Occipital lobe (tissue), 2 donors: Measurements from ENCODE around the gene KCTD6. TPM values are rescaled to one million over a fixed set of nuclear protein-coding genes. Genes with fewer than 3 reads are reported as not detected.
"Not testable (repeated sequence)": the region's sequence is repeated elsewhere in the genome, so short reads cannot be mapped to it uniquely, and the experiment has no call there.

Experiments
- DNase-seq: peaks from one replicate; lab custom pipeline; 2025; lab: John Stamatoyannopoulos, UW
- total RNA-seq: library from RNA; depleted of rRNA; stranded (reverse); fragments of >200 nt; gene quantifications from one replicate; pipeline ENCODE4 v1.2.3, GENCODE V29; 2014

The KCTD6 gene
- total RNA-seq, 1 donor from 2014 or later = 31.7 TPM

- no peak for DNase-seq
Observed at GRCh38 chr3:58522759-58523425, 31.0 kb downstream of the KCTD6 start.

- DNase-seq = no peak
Observed at GRCh38 chr3:58524326-58524888, 32.5 kb downstream of the KCTD6 start.

GRCh38 chr3:58526515-58526957 lies 34.6 kb downstream of the KCTD6 start:
- no peak for DNase-seq

GRCh38 chr3:58527440-58527839 lies 35.5 kb downstream of the KCTD6 start:
- DNase-seq = not testable (repeated sequence)

GRCh38 chr3:58528629-58529028 lies 36.7 kb downstream of the KCTD6 start:
- DNase-seq = no peak

GRCh38 chr3:58529516-58530353 lies 37.8 kb downstream of the KCTD6 start:
- DNase-seq = no peak

- no peak for DNase-seq
Observed at GRCh38 chr3:58530354-58530865, 38.5 kb downstream of the KCTD6 start.

- DNase-seq = no peak
Observed at GRCh38 chr3:58531555-58531954, 39.7 kb downstream of the KCTD6 start.

GRCh38 chr3:58531956-58532355 lies 40.1 kb downstream of the KCTD6 start:
- DNase-seq = no peak

- peak; percentile 51 for DNase-seq
Observed at GRCh38 chr3:58532794-58533220, 40.9 kb downstream of the KCTD6 start.

GRCh38 chr3:58534592-58535494 lies 42.9 kb downstream of the KCTD6 start:
- DNase-seq = no peak

GRCh38 chr3:58535531-58536500 lies 43.9 kb downstream of the KCTD6 start:
- DNase-seq = no peak

GRCh38 chr3:58536501-58537411 lies 44.9 kb downstream of the KCTD6 start, which contains the start of gene ACOX2:
Gene ACOX2 (minus strand): TSS chr3:58537190. CDS start chr3:58535106, 2,084 bp downstream.
- no peak for DNase-seq

GRCh38 chr3:58537412-58538301 lies 45.8 kb downstream of the KCTD6 start:
- DNase-seq = no peak

GRCh38 chr3:58539626-58540025 lies 47.7 kb downstream of the KCTD6 start:
- no peak for DNase-seq

- no peak for DNase-seq
Observed at GRCh38 chr3:58540176-58540858, 48.4 kb downstream of the KCTD6 start.

GRCh38 chr3:58544541-58544940 lies 52.6 kb downstream of the KCTD6 start:
- no peak for DNase-seq
